Gastroesophageal sphincter (tissue), 3 donors: ENCODE results near the gene STAG3.
"Not testable (repeated sequence)": the region's sequence is repeated elsewhere in the genome, so short reads cannot be mapped to it uniquely, and the experiment has no call there.

Source experiments
- EP300 ChIP-seq: sonication (generic); formaldehyde crosslinking; IDR thresholded peaks from one replicate; pipeline ENCODE4 v1.6.1; 2017; ENCODE audit warnings: antibody characterized with exemption, mild to moderate bottlenecking
- POLR2A ChIP-seq, 2 donors: fragments of 450-650 bp; IDR thresholded peaks; one replicate each; pipeline ENCODE4 v1.6.1; 2017; ENCODE audit warnings: antibody characterized with exemption in 2 of 2, mild to moderate bottlenecking in 2 of 2, moderate library complexity in 1 of 2
- POLR2AphosphoS5 ChIP-seq: sonication (generic); formaldehyde crosslinking; IDR thresholded peaks from one replicate; pipeline ENCODE4 v1.6.1; 2017; ENCODE audit warnings: antibody characterized with exemption
- TF ChIP-seq, protein P1 (sequence below), 4 experiments: fragments of 200-600 bp in 2 of 4; fragments of 450-650 bp in 2 of 4; sonication (generic) in 1 of 4; IDR thresholded peaks; one replicate each; pipeline ENCODE4 v1.5.1; 2017 to 2019; ENCODE audit warnings: antibody characterized with exemption in 4 of 4, mild to moderate bottlenecking in 2 of 4, moderate library complexity in 2 of 4

GRCh38 chr7:100243385-100243784 lies 65.7 kb downstream of the STAG3 start:
- not testable (repeated sequence) for TF ChIP-seq POLR2A (IDR thresholded peaks at IDR 0.05); EP300; POLR2AphosphoS5
- TF ChIP-seq, protein P1, sequence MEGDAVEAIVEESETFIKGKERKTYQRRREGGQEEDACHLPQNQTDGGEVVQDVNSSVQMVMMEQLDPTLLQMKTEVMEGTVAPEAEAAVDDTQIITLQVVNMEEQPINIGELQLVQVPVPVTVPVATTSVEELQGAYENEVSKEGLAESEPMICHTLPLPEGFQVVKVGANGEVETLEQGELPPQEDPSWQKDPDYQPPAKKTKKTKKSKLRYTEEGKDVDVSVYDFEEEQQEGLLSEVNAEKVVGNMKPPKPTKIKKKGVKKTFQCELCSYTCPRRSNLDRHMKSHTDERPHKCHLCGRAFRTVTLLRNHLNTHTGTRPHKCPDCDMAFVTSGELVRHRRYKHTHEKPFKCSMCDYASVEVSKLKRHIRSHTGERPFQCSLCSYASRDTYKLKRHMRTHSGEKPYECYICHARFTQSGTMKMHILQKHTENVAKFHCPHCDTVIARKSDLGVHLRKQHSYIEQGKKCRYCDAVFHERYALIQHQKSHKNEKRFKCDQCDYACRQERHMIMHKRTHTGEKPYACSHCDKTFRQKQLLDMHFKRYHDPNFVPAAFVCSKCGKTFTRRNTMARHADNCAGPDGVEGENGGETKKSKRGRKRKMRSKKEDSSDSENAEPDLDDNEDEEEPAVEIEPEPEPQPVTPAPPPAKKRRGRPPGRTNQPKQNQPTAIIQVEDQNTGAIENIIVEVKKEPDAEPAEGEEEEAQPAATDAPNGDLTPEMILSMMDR (IDR thresholded peaks at IDR 0.05), result not testable (repeated sequence)
